BE2C (cell line): ENCODE data around the gene GIGYF2.

Source experiments
- DNase-seq: peaks from one replicate; pipeline ENCODE4 v3.0.0-alpha.2; 2020
- H3K27me3 ChIP-seq: fragments of 250-450 bp; sonication (Bioruptor Pico); 2 replicates; pipeline ENCODE4 v1.5.1; 2020; ENCODE audit warnings: mild to moderate bottlenecking
- H3K36me3 ChIP-seq: fragments of 250-450 bp; sonication (Bioruptor Pico); 2 replicates; pipeline ENCODE4 v1.5.1; 2020; ENCODE audit warnings: mild to moderate bottlenecking
- H3K4me1 ChIP-seq: fragments of 250-450 bp; sonication (Bioruptor Pico); 2 replicates; pipeline ENCODE4 v1.5.1; 2020
- H3K4me3 ChIP-seq: 2 replicates; pipeline ENCODE4 v1.5.1; 2011; ENCODE audit warnings: low read depth, low read length
- H3K9me3 ChIP-seq: fragments of 250-450 bp; sonication (Bioruptor Pico); 2 replicates; pipeline ENCODE4 v1.5.1; 2020
- CTCF ChIP-seq: IDR thresholded peaks from 2 replicates; pipeline ENCODE4 v1.5.1; 2012; ENCODE audit warnings: mild to moderate bottlenecking, low read depth, low read length

Gene GIGYF2

GRCh38 chr2:232810444-232810843 lies 113.3 kb downstream of the GIGYF2 start:
- Histone ChIP-seq H3K27me3 (no peaks in the 10 kb centered on the region), H3K4me3 (no peak overlapping the region), H3K4me1 (no peaks in the 10 kb centered on the region), H3K9me3 (no peaks in the 10 kb centered on the region), H3K36me3 (peaks cover 64% of the 10 kb centered on the region)
- no peak for DNase-seq
- TF ChIP-seq CTCF = no peak

GRCh38 chr2:232815569-232815968 lies 118.4 kb downstream of the GIGYF2 start:
- no peaks in the 10 kb centered on the region for H3K27me3 ChIP-seq
- H3K36me3 ChIP-seq = peaks cover 67% of the 10 kb centered on the region
- H3K4me1 ChIP-seq = no peaks in the 10 kb centered on the region
- H3K9me3 ChIP-seq = no peaks in the 10 kb centered on the region
- H3K4me3 ChIP-seq = no peak overlapping the region
- DNase-seq = no peak
- no peak for TF ChIP-seq CTCF

- H3K36me3 ChIP-seq = peaks cover 64% of the 10 kb centered on the region
- no peak for DNase-seq
- H3K4me3 ChIP-seq = no peak overlapping the region
- no peaks in the 10 kb centered on the region for H3K27me3 ChIP-seq
- no peaks in the 10 kb centered on the region for H3K9me3 ChIP-seq
- TF ChIP-seq CTCF = no peak
- no peaks in the 10 kb centered on the region for H3K4me1 ChIP-seq
Measured at GRCh38 chr2:232816657-232817056, 119.5 kb downstream of the GIGYF2 start.

- H3K27me3 ChIP-seq = no peaks in the 10 kb centered on the region
- H3K9me3 ChIP-seq = no peaks in the 10 kb centered on the region
- no peak for TF ChIP-seq CTCF
- H3K4me3 ChIP-seq = no peak overlapping the region
- no peak for DNase-seq
- H3K36me3 ChIP-seq = peaks cover 61% of the 10 kb centered on the region
- no peaks in the 10 kb centered on the region for H3K4me1 ChIP-seq
Measured at GRCh38 chr2:232817756-232818155, 120.6 kb downstream of the GIGYF2 start.

GRCh38 chr2:232829988-232830387 lies 132.9 kb downstream of the GIGYF2 start:
- no peak for TF ChIP-seq CTCF
- no peaks in the 10 kb centered on the region for H3K4me1 ChIP-seq
- no peaks in the 10 kb centered on the region for H3K9me3 ChIP-seq
- H3K27me3 ChIP-seq = no peaks in the 10 kb centered on the region
- no peak overlapping the region for H3K4me3 ChIP-seq
- H3K36me3 ChIP-seq = peaks cover 48% of the 10 kb centered on the region
- no peak for DNase-seq

GRCh38 chr2:232831496-232831895 lies 134.4 kb downstream of the GIGYF2 start:
- TF ChIP-seq CTCF = no peak
- H3K4me3 ChIP-seq = no peak overlapping the region
- peaks cover 51% of the 10 kb centered on the region for H3K36me3 ChIP-seq
- DNase-seq = no peak
- no peaks in the 10 kb centered on the region for H3K27me3 ChIP-seq
- no peaks in the 10 kb centered on the region for H3K4me1 ChIP-seq
- H3K9me3 ChIP-seq = no peaks in the 10 kb centered on the region
